Type B pancreatic cell (in vitro differentiated cells): ENCODE results near the gene NRXN2. TPM values are rescaled to one million over a fixed set of nuclear protein-coding genes. Genes with fewer than 3 reads are reported as not detected.

Experiments used
- DNase-seq: peaks from one replicate; pipeline ENCODE4 v3.0.0; 2021; ENCODE audit warnings: mixed read lengths; ENCODE audit not compliant: unreplicated experiment; ENCODE audit errors: extremely low spot score
- H3K27ac Mint-ChIP-seq: 2 replicates; pipeline ENCODE4 v1.8.0; 2021; ENCODE audit warnings: mild to moderate bottlenecking, mixed read lengths
- H3K27me3 Mint-ChIP-seq: 2 replicates; pipeline ENCODE4 v1.8.0; 2021; ENCODE audit warnings: mixed read lengths
- H3K36me3 Mint-ChIP-seq: 2 replicates; pipeline ENCODE4 v1.8.0; 2021; ENCODE audit warnings: mixed read lengths
- H3K4me1 Mint-ChIP-seq: one replicate; pipeline ENCODE4 v1.8.0; 2021; ENCODE audit warnings: mixed read lengths; ENCODE audit not compliant: unreplicated experiment
- H3K4me3 Mint-ChIP-seq: 2 replicates; pipeline ENCODE4 v1.8.0; 2021; ENCODE audit warnings: mild to moderate bottlenecking, mixed read lengths
- H3K9me3 Mint-ChIP-seq: 2 replicates; pipeline ENCODE4 v1.8.0; 2021; ENCODE audit warnings: mixed read lengths
- CTCF ChIP-seq: fragments of 200-600 bp; sonication (generic); conservative IDR thresholded peaks from 2 replicates; pipeline ENCODE4 v1.5.0; 2021; ENCODE audit warnings: antibody characterized with exemption, mild to moderate bottlenecking
- total RNA-seq: library from RNA; stranded (reverse); gene quantifications from 2 replicates; pipeline ENCODE4 v1.2.1, GENCODE V29; 2021; ENCODE audit warnings: low replicate concordance

The NRXN2 gene
- total RNA-seq, 1 donor from 2014 or later = 22.1 TPM

GRCh38 chr11:64764753-64765152, 41.8 kb upstream of the NRXN2 start:
- H3K9me3 Mint-ChIP-seq = no peaks in the 10 kb centered on the region
- peaks cover 35% of the 10 kb centered on the region for H3K36me3 Mint-ChIP-seq
- H3K4me3 Mint-ChIP-seq = peak overlapping the region; percentile 44
- DNase-seq = no peak
- TF ChIP-seq CTCF = no peak
- no peaks in the 10 kb centered on the region for H3K27me3 Mint-ChIP-seq
- H3K27ac Mint-ChIP-seq = peak overlapping the region; percentile 84
- peaks cover 48% of the 10 kb centered on the region for H3K4me1 Mint-ChIP-seq

GRCh38 chr11:64764040-64764611, 41.1 kb upstream of the NRXN2 start:
- Mint-ChIP-seq H3K9me3 (no peaks in the 10 kb centered on the region), H3K4me3 (peak overlapping the region; percentile 44), H3K36me3 (peaks cover 30% of the 10 kb centered on the region), H3K27me3 (no peaks in the 10 kb centered on the region), H3K4me1 (peaks cover 47% of the 10 kb centered on the region), H3K27ac (peak overlapping the region; percentile 84)
- DNase-seq = no peak
- no peak for TF ChIP-seq CTCF

- Mint-ChIP-seq H3K4me3 (peak overlapping the region; percentile 46), H3K36me3 (peaks cover 29% of the 10 kb centered on the region), H3K27ac (peak overlapping the region; percentile 84), H3K9me3 (no peaks in the 10 kb centered on the region), H3K4me1 (peaks cover 46% of the 10 kb centered on the region), H3K27me3 (no peaks in the 10 kb centered on the region)
- no peak for TF ChIP-seq CTCF
- no peak for DNase-seq
Observed at GRCh38 chr11:64763526-64764039, 40.6 kb upstream of the NRXN2 start.

- H3K27me3 Mint-ChIP-seq = no peaks in the 10 kb centered on the region
- H3K4me1 Mint-ChIP-seq = peaks cover 46% of the 10 kb centered on the region
- no peaks in the 10 kb centered on the region for H3K9me3 Mint-ChIP-seq
- peak overlapping the region; percentile 46 for H3K4me3 Mint-ChIP-seq
- H3K27ac Mint-ChIP-seq = peak overlapping the region; percentile 84
- TF ChIP-seq CTCF = no peak
- DNase-seq = no peak
- peaks cover 23% of the 10 kb centered on the region for H3K36me3 Mint-ChIP-seq
Observed at GRCh38 chr11:64762674-64763525, 39.9 kb upstream of the NRXN2 start.

- Mint-ChIP-seq H3K27me3 (no peaks in the 10 kb centered on the region), H3K9me3 (no peaks in the 10 kb centered on the region), H3K4me3 (peak overlapping the region; percentile 59), H3K27ac (peak overlapping the region; percentile 84), H3K36me3 (peaks cover 19% of the 10 kb centered on the region), H3K4me1 (peaks cover 46% of the 10 kb centered on the region)
- TF ChIP-seq CTCF = no peak
- DNase-seq = no peak
Observed at GRCh38 chr11:64762277-64762673, 39.3 kb upstream of the NRXN2 start.
